GM12878 (cell line): ENCODE measurements around the gene SH3BGRL2. TPM values are rescaled to one million over a fixed set of nuclear protein-coding genes. Genes with fewer than 3 reads are reported as not detected.

Source experiments
- ATAC-seq: fragments of 200-7000 bp; cut with Tn5 transposase; 3 replicates; pipeline ENCODE4 v1.9.1; 2020; ENCODE audit warnings: mild to moderate bottlenecking, moderate library complexity
- BruUV-seq: library from RNA; stranded (reverse); fragments of 400-500 nt; replicated peaks from 2 replicates; lab custom pipeline; 2021; lab: Mats Ljungman, UMichigan
- CTCF ChIA-PET: fragments of 300-600 bp; sonication (Branson Sonifier 250); formaldehyde crosslinking; extraction: SDS; loops from one replicate; lab custom pipeline; 2021; ENCODE audit warnings: inconsistent platforms; lab: Yijun Ruan, JAX
- POLR2A ChIA-PET: fragments of 350-600 bp; formaldehyde crosslinking; extraction: SDS; loops from one replicate; lab custom pipeline; 2021; ENCODE audit warnings: inconsistent platforms; lab: Charles Lee
- RAD21 ChIA-PET: fragments of 300-600 bp; sonication (Branson Sonifier 250); formaldehyde crosslinking; loops from one replicate; lab custom pipeline; 2023; ENCODE audit warnings: antibody characterized with exemption; ENCODE audit not compliant: unreplicated experiment; lab: Charles Lee
- SMC1A ChIA-PET: fragments of 300-600 bp; sonication (Branson Sonifier 250); formaldehyde crosslinking; loops from one replicate; lab custom pipeline; 2023; ENCODE audit not compliant: unreplicated experiment, uncharacterized antibody; lab: Charles Lee
- DNase-seq: peaks from one replicate; pipeline ENCODE4 v3.0.0-alpha.2; 2011; ENCODE audit warnings: low read depth, low spot score
- FAIRE-seq: peaks from 3 replicates; lab custom pipeline; 2011; peaks lifted over from hg19 to GRCh38; lab: Jason Lieb, UNC
- H2AFZ ChIP-seq: 2 replicates; pipeline ENCODE4 v1.6.0; 2011; ENCODE audit warnings: low read depth, low read length, control low read depth; ENCODE audit not compliant: control insufficient read depth
- H3K27ac ChIP-seq: 2 replicates; pipeline ENCODE4 v1.5.1; 2011; ENCODE audit warnings: control low read depth; ENCODE audit not compliant: control insufficient read depth, insufficient read depth
- H3K27me3 ChIP-seq, 2 experiments: replicated peaks in 1 of 2; 2 replicates each; pipeline versions ENCODE4 v1.6.0 to v1.6.1; 2011; ENCODE audit warnings: low read length in 1 of 2; ENCODE audit not compliant: control insufficient read depth in 2 of 2, insufficient read depth in 2 of 2
- H3K36me3 ChIP-seq, 2 experiments: 2 replicates each; pipeline ENCODE4 v1.5.1; 2011; ENCODE audit warnings: low read length in 1 of 2; ENCODE audit not compliant: control insufficient read depth in 2 of 2, insufficient read depth in 2 of 2
- H3K4me1 ChIP-seq: 2 replicates; pipeline ENCODE4 v1.6.1; 2011; ENCODE audit warnings: mild to moderate bottlenecking, low read length, moderate library complexity, mixed read lengths; ENCODE audit not compliant: control insufficient read depth, insufficient read depth
- H3K4me2 ChIP-seq: 2 replicates; pipeline ENCODE4 v1.6.0; 2011; ENCODE audit warnings: control low read depth; ENCODE audit not compliant: control insufficient read depth, insufficient read depth
- H3K4me3 ChIP-seq: fragments of 200-600 bp; sonication (generic); 2 replicates; pipeline ENCODE4 v1.5.1; 2016
- H3K79me2 ChIP-seq: 2 replicates; pipeline ENCODE4 v1.6.0; 2011; ENCODE audit warnings: low read length; ENCODE audit not compliant: control insufficient read depth, insufficient read depth
- H3K9ac ChIP-seq: 2 replicates; pipeline ENCODE4 v1.8.0; 2011; ENCODE audit warnings: low read length, control low read depth, mixed read lengths; ENCODE audit not compliant: control insufficient read depth, insufficient read depth
- H3K9me3 ChIP-seq: replicated peaks from 3 replicates; pipeline ENCODE4 v1.5.1; 2011; ENCODE audit warnings: mild to moderate bottlenecking, low read length; ENCODE audit not compliant: control insufficient read depth, insufficient read depth
- H4K20me1 ChIP-seq: 2 replicates; pipeline ENCODE4 v1.6.0; 2011; ENCODE audit not compliant: control insufficient read depth, insufficient read depth
- DPF2 ChIP-seq: fragments of 450-650 bp; IDR thresholded peaks from 2 replicates; pipeline ENCODE4 v1.6.1; 2017; ENCODE audit warnings: mild to moderate bottlenecking
- EZH2 ChIP-seq: IDR thresholded peaks from 2 replicates; pipeline ENCODE4 v1.6.1; 2012; ENCODE audit warnings: low read depth, mild to moderate bottlenecking, control low read depth, inconsistent platforms, low read length, borderline replicate concordance; ENCODE audit not compliant: control insufficient read depth
- FOXM1 ChIP-seq: IDR thresholded peaks from 2 replicates; pipeline ENCODE4 v1.6.1; 2012; ENCODE audit warnings: low read depth, mild to moderate bottlenecking, inconsistent platforms, low read length, moderate library complexity
- HDGF ChIP-seq: fragments of 450-650 bp; IDR thresholded peaks from 2 replicates; pipeline ENCODE4 v1.6.1; 2016; ENCODE audit warnings: antibody characterized with exemption
- KDM1A ChIP-seq: fragments of 200-600 bp; sonication (generic); IDR thresholded peaks from 2 replicates; pipeline ENCODE4 v1.6.1; 2016; ENCODE audit warnings: borderline replicate concordance
- MTA2 ChIP-seq: fragments of 450-650 bp; IDR thresholded peaks from 2 replicates; pipeline ENCODE4 v1.6.1; 2016; ENCODE audit warnings: low read depth, mild to moderate bottlenecking, moderate library complexity
- NBN ChIP-seq: fragments of 450-650 bp; IDR thresholded peaks from 2 replicates; pipeline ENCODE4 v1.6.1; 2016
- NR2F1 ChIP-seq: fragments of 450-650 bp; conservative IDR thresholded peaks from 2 replicates; pipeline ENCODE4 v1.6.1; 2017; ENCODE audit warnings: mild to moderate bottlenecking
- RAD21 ChIP-seq: IDR thresholded peaks from 2 replicates; pipeline ENCODE4 v1.6.1; 2011; ENCODE audit warnings: mild to moderate bottlenecking, low read depth, low read length, moderate library complexity; ENCODE audit not compliant: insufficient read depth
- SMARCA5 ChIP-seq: fragments of 450-650 bp; IDR thresholded peaks from 2 replicates; pipeline ENCODE4 v1.6.1; 2017; ENCODE audit warnings: mild to moderate bottlenecking
- TAF1 ChIP-seq: IDR thresholded peaks from 2 replicates; pipeline ENCODE4 v1.6.1; 2011; ENCODE audit warnings: mild to moderate bottlenecking, low read depth, low read length, borderline replicate concordance
- ZBED1 ChIP-seq: IDR thresholded peaks from 2 replicates; pipeline ENCODE4 v1.6.1; 2016; ENCODE audit warnings: borderline replicate concordance
- WGBS: methylation state at CpG from one replicate; pipeline ENCODE4 v1.1.6; 2016; ENCODE audit warnings: low lambda C conversion rate; ENCODE audit not compliant: insufficient replicate concordance, insufficient coverage; ENCODE audit errors: missing lambda C conversion rate; 5-methylcytosine and 5-hydroxymethylcytosine counted together
- in situ Hi-C: fragments of 300-500 bp; cut with MboI; formaldehyde crosslinking; loops from 9 replicates; pipeline ENCODE4 v1.14.3; 2018; ENCODE audit warnings: mixed read lengths
- intact Hi-C: fragments of 100-400 bp; cut with micrococcal nuclease; formaldehyde crosslinking; loops from one replicate; pipeline ENCODE4 v1.14.2; 2022; ENCODE audit not compliant: unreplicated experiment
- polyA plus RNA-seq, 11 experiments: library from polyadenylated mRNA; depleted of rRNA in 4 of 11; unstranded in 6 of 11; stranded (reverse) in 5 of 11; fragments of >200 nt; fragmentation: Nextera tagmentation in 4 of 11; fragmentation: Illumina TruSeq in 1 of 11; extraction: Ambion mirVana in 4 of 11; extraction: Trizol in 1 of 11; gene quantifications; 1 replicate in 1 of 11; 2 replicates in 10 of 11; pipeline versions ENCODE4 v1.2.1 to v1.2.3, GENCODE V29; 2011 to 2016; ENCODE audit warnings: inconsistent platforms in 2 of 11, missing spikeins in 2 of 11, low read depth in 1 of 11
- total RNA-seq, 4 experiments: library from RNA; depleted of rRNA in 3 of 4; stranded (reverse); fragments of >200 nt in 3 of 4; fragmentation: Illumina TruSeq in 1 of 4; extraction: Trizol in 1 of 4; gene quantifications; 2 replicates each; pipeline versions ENCODE4 v1.2.1 to v1.2.3, GENCODE V29; 2013 to 2021
- TF ChIP-seq, protein P1 (sequence below), 3 experiments: IDR thresholded peaks in 2 of 3; conservative IDR thresholded peaks in 1 of 3; 2 replicates each; pipeline ENCODE4 v1.5.1; 2011; ENCODE audit warnings: low read depth in 3 of 3, low read length in 3 of 3, mild to moderate bottlenecking in 3 of 3, control low read depth in 2 of 3, moderate library complexity in 2 of 3, inconsistent platforms in 1 of 3, mixed read lengths in 1 of 3; ENCODE audit not compliant: control insufficient read depth in 2 of 3, insufficient read depth in 1 of 3; ENCODE audit errors: extremely low read depth in 1 of 3
- TF ChIP-seq, protein P2 (sequence below): IDR thresholded peaks from 2 replicates; pipeline ENCODE4 v1.6.1; 2012; ENCODE audit warnings: low read depth, low read length, improper control_type of control experiment
- TF ChIP-seq, protein P3 (sequence below): fragments of 450-650 bp; IDR thresholded peaks from 2 replicates; pipeline ENCODE4 v1.6.1; 2017; ENCODE audit warnings: borderline replicate concordance

The SH3BGRL2 gene
- total and polyA plus RNA-seq, 10 of the 15 experiments (the other 5 are each of a cell fraction or from before 2014, with no cell fraction given), result 0.03 to 0.37 (median 0.21) TPM

DNA sequence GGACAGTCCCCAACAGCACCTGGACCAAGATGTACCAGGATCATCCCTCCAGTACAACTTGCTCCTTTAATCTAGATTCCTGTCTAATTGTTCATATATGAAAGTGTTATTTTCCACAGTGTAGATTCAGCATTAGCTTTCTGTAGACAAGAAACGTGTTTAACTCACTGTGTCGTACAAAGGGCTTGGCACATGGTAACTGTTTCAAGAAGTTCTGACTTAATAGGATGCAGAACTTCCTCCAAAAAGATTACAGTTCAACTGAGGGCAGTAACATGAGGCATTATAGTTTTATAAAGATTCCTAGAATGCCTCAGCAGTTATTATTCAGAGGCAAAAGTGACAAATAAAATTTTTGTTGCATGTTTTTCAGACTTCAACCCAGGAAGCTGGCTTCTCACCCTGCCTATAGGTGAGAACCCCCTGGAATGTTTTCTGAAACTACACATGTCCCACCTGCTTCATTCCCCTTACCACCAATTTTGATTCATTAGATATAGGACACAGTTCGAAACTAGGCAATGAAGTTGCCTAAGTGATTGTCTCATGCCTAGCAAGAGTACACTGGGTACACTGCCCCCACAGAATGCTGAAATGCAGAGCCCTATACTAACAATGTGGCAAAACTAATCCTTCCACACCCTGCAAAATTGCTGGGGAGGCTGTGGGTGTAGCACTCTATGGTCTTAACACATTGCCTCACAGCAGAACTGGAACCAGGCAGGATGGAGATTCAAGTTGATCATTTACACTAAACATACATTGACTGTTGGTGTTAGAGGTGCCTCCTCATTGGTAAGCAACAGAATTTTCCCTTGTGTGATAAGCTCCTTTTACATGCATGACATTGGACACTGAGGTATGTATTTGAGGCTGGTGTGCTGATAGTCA is 22.6 kb upstream of the SH3BGRL2 start (continued):
- TF ChIP-seq TAF1, result no peak
- TF ChIP-seq, protein P1, sequence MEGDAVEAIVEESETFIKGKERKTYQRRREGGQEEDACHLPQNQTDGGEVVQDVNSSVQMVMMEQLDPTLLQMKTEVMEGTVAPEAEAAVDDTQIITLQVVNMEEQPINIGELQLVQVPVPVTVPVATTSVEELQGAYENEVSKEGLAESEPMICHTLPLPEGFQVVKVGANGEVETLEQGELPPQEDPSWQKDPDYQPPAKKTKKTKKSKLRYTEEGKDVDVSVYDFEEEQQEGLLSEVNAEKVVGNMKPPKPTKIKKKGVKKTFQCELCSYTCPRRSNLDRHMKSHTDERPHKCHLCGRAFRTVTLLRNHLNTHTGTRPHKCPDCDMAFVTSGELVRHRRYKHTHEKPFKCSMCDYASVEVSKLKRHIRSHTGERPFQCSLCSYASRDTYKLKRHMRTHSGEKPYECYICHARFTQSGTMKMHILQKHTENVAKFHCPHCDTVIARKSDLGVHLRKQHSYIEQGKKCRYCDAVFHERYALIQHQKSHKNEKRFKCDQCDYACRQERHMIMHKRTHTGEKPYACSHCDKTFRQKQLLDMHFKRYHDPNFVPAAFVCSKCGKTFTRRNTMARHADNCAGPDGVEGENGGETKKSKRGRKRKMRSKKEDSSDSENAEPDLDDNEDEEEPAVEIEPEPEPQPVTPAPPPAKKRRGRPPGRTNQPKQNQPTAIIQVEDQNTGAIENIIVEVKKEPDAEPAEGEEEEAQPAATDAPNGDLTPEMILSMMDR (IDR thresholded peaks at IDR 0.05 in 2 of 3, conservative IDR thresholded peaks at IDR 0.05 in 1 of 3; ENCODE audit: control insufficient read depth in 2 of 3, extremely low read depth in 1 of 3, insufficient read depth in 1 of 3, low read depth in 3 of 3, low read length in 3 of 3), result no peak
- TF ChIP-seq, all 136 proteins: peak for 0

GRCh38 chr6:79609225-79609595 is 21.9 kb upstream of the SH3BGRL2 start:
- CTCF ChIA-PET, result no interaction called here
- Histone ChIP-seq H3K27me3 (no peaks in the 10 kb centered on the region), H3K27ac (no peak overlapping the region), H3K9me3 (no peaks in the 10 kb centered on the region), H3K4me2 (no peak overlapping the region), H3K36me3 (no peaks in the 10 kb centered on the region), H3K79me2 (no peaks in the 10 kb centered on the region)
- no TSS peak for BruUV-seq
- WGBS, result 23% methylated on average over 3 of the region's 3 CpGs
- RAD21 ChIA-PET, result no interaction called here
- FAIRE-seq, result no peak
- TF ChIP-seq HDGF, result no peak
- TF ChIP-seq, protein P2, sequence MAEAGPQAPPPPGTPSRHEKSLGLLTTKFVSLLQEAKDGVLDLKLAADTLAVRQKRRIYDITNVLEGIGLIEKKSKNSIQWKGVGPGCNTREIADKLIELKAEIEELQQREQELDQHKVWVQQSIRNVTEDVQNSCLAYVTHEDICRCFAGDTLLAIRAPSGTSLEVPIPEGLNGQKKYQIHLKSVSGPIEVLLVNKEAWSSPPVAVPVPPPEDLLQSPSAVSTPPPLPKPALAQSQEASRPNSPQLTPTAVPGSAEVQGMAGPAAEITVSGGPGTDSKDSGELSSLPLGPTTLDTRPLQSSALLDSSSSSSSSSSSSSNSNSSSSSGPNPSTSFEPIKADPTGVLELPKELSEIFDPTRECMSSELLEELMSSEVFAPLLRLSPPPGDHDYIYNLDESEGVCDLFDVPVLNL, result no peak
- TF ChIP-seq FOXM1, result no peak
- TF ChIP-seq KDM1A, result no peak
- no peak for TF ChIP-seq SMARCA5
- TF ChIP-seq, protein P3, sequence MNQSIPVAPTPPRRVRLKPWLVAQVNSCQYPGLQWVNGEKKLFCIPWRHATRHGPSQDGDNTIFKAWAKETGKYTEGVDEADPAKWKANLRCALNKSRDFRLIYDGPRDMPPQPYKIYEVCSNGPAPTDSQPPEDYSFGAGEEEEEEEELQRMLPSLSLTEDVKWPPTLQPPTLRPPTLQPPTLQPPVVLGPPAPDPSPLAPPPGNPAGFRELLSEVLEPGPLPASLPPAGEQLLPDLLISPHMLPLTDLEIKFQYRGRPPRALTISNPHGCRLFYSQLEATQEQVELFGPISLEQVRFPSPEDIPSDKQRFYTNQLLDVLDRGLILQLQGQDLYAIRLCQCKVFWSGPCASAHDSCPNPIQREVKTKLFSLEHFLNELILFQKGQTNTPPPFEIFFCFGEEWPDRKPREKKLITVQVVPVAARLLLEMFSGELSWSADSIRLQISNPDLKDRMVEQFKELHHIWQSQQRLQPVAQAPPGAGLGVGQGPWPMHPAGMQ, result no peak
- no peak for TF ChIP-seq RAD21
- no peak for TF ChIP-seq DPF2
- TF ChIP-seq MTA2, result no peak
- TF ChIP-seq NBN, result no peak
- TF ChIP-seq ZBED1, result no peak
- TF ChIP-seq NR2F1, result no peak
- TF ChIP-seq EZH2, result no peak
- TF ChIP-seq, all 136 proteins: peak for 0
- SMC1A ChIA-PET, result no interaction called here
- H4K20me1 ChIP-seq, result no peaks in the 10 kb centered on the region
- intact Hi-C loops (no loop called here), in situ Hi-C loops (no loop called here)
- no peak overlapping the region for H3K4me3 ChIP-seq
- DNase-seq, result no peak
- H2AFZ ChIP-seq, result no peak overlapping the region
- ATAC-seq, result no peak
- no peak overlapping the region for H3K9ac ChIP-seq
- POLR2A ChIA-PET, result no interaction called here
- peaks cover 2% of the 10 kb centered on the region for H3K4me1 ChIP-seq
